SK-N-SH treated with all-trans-retinoic acid at 6 μM for 48 hours (cell line): ENCODE measurements around the gene CSNK2B.

Source experiments
- ATAC-seq: fragments of 200-7000 bp; cut with Tn5 transposase; 3 replicates; pipeline ENCODE4 v1.9.1; 2020; ENCODE audit warnings: mild to moderate bottlenecking, moderate library complexity
- ARNTL ChIP-seq: fragments of 450-650 bp; formaldehyde crosslinking; IDR thresholded peaks from 2 replicates; pipeline ENCODE4 v1.5.0; 2020; ENCODE audit warnings: low read depth, mild to moderate bottlenecking, moderate library complexity, borderline replicate concordance
- BACH2 ChIP-seq: fragments of 250-450 bp; sonication (Bioruptor Pico); IDR thresholded peaks from 2 replicates; pipeline ENCODE4 v1.9.0; 2021; ENCODE audit warnings: mild to moderate bottlenecking, borderline replicate concordance
- CREB5 ChIP-seq: fragments of 250-450 bp; sonication (Bioruptor Pico); IDR thresholded peaks from 2 replicates; pipeline ENCODE4 v1.5.1; 2020; ENCODE audit warnings: low read depth, mild to moderate bottlenecking, moderate library complexity
- ESRRG ChIP-seq: fragments of 250-450 bp; sonication (Bioruptor Pico); IDR thresholded peaks from 2 replicates; pipeline ENCODE4 v1.6.1; 2021; ENCODE audit warnings: mild to moderate bottlenecking
- GLIS3 ChIP-seq: fragments of 250-450 bp; sonication (Bioruptor Pico); IDR thresholded peaks from 2 replicates; pipeline ENCODE4 v1.5.0; 2020; ENCODE audit warnings: mild to moderate bottlenecking, moderate library complexity
- ISL1 ChIP-seq: fragments of 250-450 bp; sonication (Bioruptor Pico); IDR thresholded peaks from 2 replicates; pipeline ENCODE4 v2.1.2; 2022; ENCODE audit warnings: mild to moderate bottlenecking, moderate library complexity
- OSR1 ChIP-seq: fragments of 250-450 bp; sonication (Bioruptor Pico); IDR thresholded peaks from 2 replicates; pipeline ENCODE4 v1.8.0; 2022; ENCODE audit warnings: moderate library complexity, mild to moderate bottlenecking, inconsistent platforms
- POU6F1 ChIP-seq: fragments of 250-450 bp; sonication (Bioruptor Pico); IDR thresholded peaks from 2 replicates; pipeline ENCODE4 v1.8.0; 2021; ENCODE audit warnings: low read depth, mild to moderate bottlenecking, moderate library complexity, borderline replicate concordance
- PPARA ChIP-seq: fragments of 250-450 bp; sonication (Bioruptor Pico); IDR thresholded peaks from 2 replicates; pipeline ENCODE4 v1.5.0; 2020; ENCODE audit warnings: mild to moderate bottlenecking, borderline replicate concordance
- RARB ChIP-seq: fragments of 250-450 bp; sonication (Bioruptor Pico); IDR thresholded peaks from 2 replicates; pipeline ENCODE4 v1.8.0; 2021; ENCODE audit warnings: mild to moderate bottlenecking, moderate library complexity
- SNAI2 ChIP-seq: fragments of 250-450 bp; sonication (Bioruptor Pico); IDR thresholded peaks from 2 replicates; pipeline ENCODE4 v1.5.0; 2020; ENCODE audit warnings: mild to moderate bottlenecking, moderate library complexity
- TCF4 ChIP-seq: fragments of 250-450 bp; sonication (Bioruptor Pico); IDR thresholded peaks from 2 replicates; pipeline ENCODE4 v1.8.0; 2021; ENCODE audit warnings: mild to moderate bottlenecking, moderate library complexity, borderline replicate concordance
- TOX ChIP-seq: fragments of 250-450 bp; sonication (Bioruptor Pico); IDR thresholded peaks from 2 replicates; pipeline ENCODE4 v1.8.0; 2021; ENCODE audit warnings: mild to moderate bottlenecking, moderate library complexity, borderline replicate concordance
- ZC3H10 ChIP-seq: fragments of 250-450 bp; sonication (Bioruptor Pico); IDR thresholded peaks from 2 replicates; pipeline ENCODE4 v1.5.1; 2021; ENCODE audit warnings: mild to moderate bottlenecking, moderate library complexity
- ZFP3 ChIP-seq: fragments of 250-450 bp; sonication (Bioruptor Pico); IDR thresholded peaks from 2 replicates; pipeline ENCODE4 v1.5.0; 2020; ENCODE audit warnings: mild to moderate bottlenecking, moderate library complexity
- ZFP30 ChIP-seq: fragments of 450-650 bp; formaldehyde crosslinking; IDR thresholded peaks from 2 replicates; pipeline ENCODE4 v1.5.0; 2022; ENCODE audit warnings: mild to moderate bottlenecking, moderate library complexity
- ZNF70 ChIP-seq: fragments of 450-650 bp; formaldehyde crosslinking; IDR thresholded peaks from 2 replicates; pipeline ENCODE4 v1.5.0; 2020; ENCODE audit warnings: mild to moderate bottlenecking, moderate library complexity
- ZNF8 ChIP-seq: fragments of 450-650 bp; formaldehyde crosslinking; IDR thresholded peaks from 2 replicates; pipeline ENCODE4 v1.5.0; 2020; ENCODE audit warnings: mild to moderate bottlenecking, moderate library complexity
- TF ChIP-seq, protein P1 (sequence below): fragments of 250-450 bp; sonication (Bioruptor Pico); IDR thresholded peaks from 2 replicates; pipeline ENCODE4 v1.5.1; 2021; ENCODE audit warnings: mild to moderate bottlenecking, moderate library complexity
- TF ChIP-seq, protein P2 (sequence below): fragments of 250-450 bp; sonication (Bioruptor Pico); IDR thresholded peaks from 2 replicates; pipeline ENCODE4 v1.8.0; 2020; ENCODE audit warnings: mild to moderate bottlenecking, moderate library complexity, borderline replicate concordance
- TF ChIP-seq, protein P3 (sequence below): fragments of 250-450 bp; sonication (Bioruptor Pico); IDR thresholded peaks from 2 replicates; pipeline ENCODE4 v1.5.0; 2020; ENCODE audit warnings: mild to moderate bottlenecking, moderate library complexity

Gene CSNK2B

DNA sequence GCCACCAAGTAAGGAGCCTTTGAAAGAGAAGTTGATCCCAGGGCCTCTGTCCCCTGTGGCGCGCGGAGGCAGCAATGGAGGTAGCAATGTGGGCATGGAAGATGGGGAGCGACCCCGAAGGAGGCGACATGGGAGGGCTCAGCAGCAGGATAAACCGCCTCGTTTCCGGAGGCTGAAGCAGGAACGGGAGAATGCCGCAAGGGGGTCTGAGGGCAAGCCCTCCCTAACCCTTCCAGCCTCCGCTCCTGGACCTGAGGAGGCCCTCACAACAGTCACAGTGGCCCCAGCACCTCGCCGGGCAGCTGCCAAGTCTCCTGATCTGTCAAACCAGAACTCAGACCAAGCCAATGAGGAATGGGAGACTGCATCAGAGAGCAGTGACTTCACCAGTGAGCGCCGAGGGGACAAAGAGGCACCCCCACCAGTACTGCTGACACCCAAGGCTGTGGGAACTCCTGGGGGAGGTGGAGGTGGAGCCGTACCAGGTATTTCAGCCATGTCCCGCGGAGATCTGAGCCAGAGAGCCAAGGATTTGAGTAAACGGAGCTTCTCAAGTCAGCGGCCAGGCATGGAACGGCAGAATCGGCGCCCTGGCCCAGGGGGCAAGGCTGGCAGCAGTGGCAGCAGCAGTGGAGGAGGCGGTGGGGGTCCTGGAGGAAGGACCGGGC, 33.5 kb upstream of the CSNK2B start:
- no peak for TF ChIP-seq ARNTL
- TF ChIP-seq, protein P1, sequence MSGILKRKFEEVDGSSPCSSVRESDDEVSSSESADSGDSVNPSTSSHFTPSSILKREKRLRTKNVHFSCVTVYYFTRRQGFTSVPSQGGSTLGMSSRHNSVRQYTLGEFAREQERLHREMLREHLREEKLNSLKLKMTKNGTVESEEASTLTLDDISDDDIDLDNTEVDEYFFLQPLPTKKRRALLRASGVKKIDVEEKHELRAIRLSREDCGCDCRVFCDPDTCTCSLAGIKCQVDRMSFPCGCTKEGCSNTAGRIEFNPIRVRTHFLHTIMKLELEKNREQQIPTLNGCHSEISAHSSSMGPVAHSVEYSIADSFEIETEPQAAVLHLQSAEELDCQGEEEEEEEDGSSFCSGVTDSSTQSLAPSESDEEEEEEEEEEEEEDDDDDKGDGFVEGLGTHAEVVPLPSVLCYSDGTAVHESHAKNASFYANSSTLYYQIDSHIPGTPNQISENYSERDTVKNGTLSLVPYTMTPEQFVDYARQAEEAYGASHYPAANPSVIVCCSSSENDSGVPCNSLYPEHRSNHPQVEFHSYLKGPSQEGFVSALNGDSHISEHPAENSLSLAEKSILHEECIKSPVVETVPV (CRISPR knock-in tag), result no peak
- TF ChIP-seq CREB5, result no peak
- no peak for TF ChIP-seq SNAI2 (CRISPR knock-in tag)
- no peak for TF ChIP-seq PPARA (CRISPR knock-in tag)
- TF ChIP-seq ESRRG (CRISPR knock-in tag), result no peak
- TF ChIP-seq ISL1, result no peak
- TF ChIP-seq, protein P2, sequence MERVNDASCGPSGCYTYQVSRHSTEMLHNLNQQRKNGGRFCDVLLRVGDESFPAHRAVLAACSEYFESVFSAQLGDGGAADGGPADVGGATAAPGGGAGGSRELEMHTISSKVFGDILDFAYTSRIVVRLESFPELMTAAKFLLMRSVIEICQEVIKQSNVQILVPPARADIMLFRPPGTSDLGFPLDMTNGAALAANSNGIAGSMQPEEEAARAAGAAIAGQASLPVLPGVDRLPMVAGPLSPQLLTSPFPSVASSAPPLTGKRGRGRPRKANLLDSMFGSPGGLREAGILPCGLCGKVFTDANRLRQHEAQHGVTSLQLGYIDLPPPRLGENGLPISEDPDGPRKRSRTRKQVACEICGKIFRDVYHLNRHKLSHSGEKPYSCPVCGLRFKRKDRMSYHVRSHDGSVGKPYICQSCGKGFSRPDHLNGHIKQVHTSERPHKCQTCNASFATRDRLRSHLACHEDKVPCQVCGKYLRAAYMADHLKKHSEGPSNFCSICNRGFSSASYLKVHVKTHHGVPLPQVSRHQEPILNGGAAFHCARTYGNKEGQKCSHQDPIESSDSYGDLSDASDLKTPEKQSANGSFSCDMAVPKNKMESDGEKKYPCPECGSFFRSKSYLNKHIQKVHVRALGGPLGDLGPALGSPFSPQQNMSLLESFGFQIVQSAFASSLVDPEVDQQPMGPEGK (CRISPR knock-in tag), result no peak
- no peak for TF ChIP-seq TCF4 (CRISPR knock-in tag)
- TF ChIP-seq ZFP30 (CRISPR knock-in tag), result no peak
- no peak for TF ChIP-seq BACH2 (CRISPR knock-in tag)
- TF ChIP-seq ZNF8, result no peak
- no peak for TF ChIP-seq POU6F1 (CRISPR knock-in tag)
- no peak for TF ChIP-seq ZFP3 (CRISPR knock-in tag)
- no peak for TF ChIP-seq ZC3H10 (CRISPR knock-in tag)
- no peak for TF ChIP-seq OSR1 (CRISPR knock-in tag)
- TF ChIP-seq RARB (CRISPR knock-in tag), result no peak
- TF ChIP-seq, protein P3, sequence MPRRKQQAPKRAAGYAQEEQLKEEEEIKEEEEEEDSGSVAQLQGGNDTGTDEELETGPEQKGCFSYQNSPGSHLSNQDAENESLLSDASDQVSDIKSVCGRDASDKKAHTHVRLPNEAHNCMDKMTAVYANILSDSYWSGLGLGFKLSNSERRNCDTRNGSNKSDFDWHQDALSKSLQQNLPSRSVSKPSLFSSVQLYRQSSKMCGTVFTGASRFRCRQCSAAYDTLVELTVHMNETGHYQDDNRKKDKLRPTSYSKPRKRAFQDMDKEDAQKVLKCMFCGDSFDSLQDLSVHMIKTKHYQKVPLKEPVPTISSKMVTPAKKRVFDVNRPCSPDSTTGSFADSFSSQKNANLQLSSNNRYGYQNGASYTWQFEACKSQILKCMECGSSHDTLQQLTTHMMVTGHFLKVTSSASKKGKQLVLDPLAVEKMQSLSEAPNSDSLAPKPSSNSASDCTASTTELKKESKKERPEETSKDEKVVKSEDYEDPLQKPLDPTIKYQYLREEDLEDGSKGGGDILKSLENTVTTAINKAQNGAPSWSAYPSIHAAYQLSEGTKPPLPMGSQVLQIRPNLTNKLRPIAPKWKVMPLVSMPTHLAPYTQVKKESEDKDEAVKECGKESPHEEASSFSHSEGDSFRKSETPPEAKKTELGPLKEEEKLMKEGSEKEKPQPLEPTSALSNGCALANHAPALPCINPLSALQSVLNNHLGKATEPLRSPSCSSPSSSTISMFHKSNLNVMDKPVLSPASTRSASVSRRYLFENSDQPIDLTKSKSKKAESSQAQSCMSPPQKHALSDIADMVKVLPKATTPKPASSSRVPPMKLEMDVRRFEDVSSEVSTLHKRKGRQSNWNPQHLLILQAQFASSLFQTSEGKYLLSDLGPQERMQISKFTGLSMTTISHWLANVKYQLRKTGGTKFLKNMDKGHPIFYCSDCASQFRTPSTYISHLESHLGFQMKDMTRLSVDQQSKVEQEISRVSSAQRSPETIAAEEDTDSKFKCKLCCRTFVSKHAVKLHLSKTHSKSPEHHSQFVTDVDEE (CRISPR knock-in tag), result no peak
- no peak for TF ChIP-seq ZNF70 (CRISPR knock-in tag)
- TF ChIP-seq TOX (CRISPR knock-in tag), result no peak
- no peak for ATAC-seq

DNA sequence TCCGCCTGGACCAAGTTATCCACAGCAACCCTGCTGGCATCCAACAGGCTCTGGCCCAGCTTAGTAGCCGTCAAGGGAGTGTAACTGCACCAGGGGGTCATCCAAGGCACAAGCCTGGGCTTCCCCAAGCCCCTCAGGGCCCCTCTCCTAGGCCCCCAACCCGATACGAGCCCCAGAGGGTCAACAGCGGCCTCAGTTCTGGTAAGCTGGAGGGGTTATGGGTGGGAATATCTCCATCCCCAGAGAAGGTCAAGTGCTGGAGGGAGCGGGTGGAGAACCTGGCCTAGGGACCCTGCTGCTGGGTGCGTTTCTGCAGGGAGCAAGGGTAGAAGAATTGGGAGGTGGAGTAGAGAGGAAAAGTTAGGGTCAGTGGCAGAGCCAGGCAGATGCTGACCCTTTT, 32.4 kb upstream of the CSNK2B start:
- no peak for ATAC-seq
- TF ChIP-seq ZNF8 (no peak), ZFP30 (CRISPR knock-in tag) (no peak), RARB (CRISPR knock-in tag) (no peak), POU6F1 (CRISPR knock-in tag) (no peak), SNAI2 (CRISPR knock-in tag) (no peak), ISL1 (no peak), GLIS3 (CRISPR knock-in tag) (no peak), ARNTL (no peak), CREB5 (no peak), ESRRG (CRISPR knock-in tag) (no peak), OSR1 (CRISPR knock-in tag) (no peak)
- TF ChIP-seq, protein P2 (CRISPR knock-in tag), result no peak
- TF ChIP-seq, protein P1 (CRISPR knock-in tag), result no peak
